Measurements from ENCODE around the gene DVL1. TPM values are rescaled to one million over a fixed set of nuclear protein-coding genes. Genes with fewer than 3 reads are reported as not detected.

DVL1 gene
- total RNA-seq, 2 experiments from 2014 or later: 37.2 to 39.2 TPM

GRCh38 chr1:1300352-1300739 is 48.9 kb downstream of the DVL1 start:
- intact Hi-C loops (cut with micrococcal nuclease): no loop called here
- Mint-ChIP-seq H3K36me3 (ENCODE audit: low read depth) (no peaks in the 10 kb centered on the region), H3K4me1 (ENCODE audit: low read depth) (peaks cover 8% of the 10 kb centered on the region), H3K27me3 (no peaks in the 10 kb centered on the region), H3K9me3 (no peaks in the 10 kb centered on the region), H3K27ac (no peak overlapping the region), H3K4me3 (no peak overlapping the region)
- ATAC-seq (no peak), DNase-seq (no peak)
- ChIA-PET POLR2A (interaction anchor here (1.3 kb wide), 1 partner anchor 297 kb away, joined by 4 read pairs; no protein-coding TSS in a partner anchor), CTCF (interaction anchor here (0.9 to 2.2 kb wide), 4 partner anchors 9 to 267 kb away, joined by 3 to 7 read pairs (median 4); no protein-coding TSS in a partner anchor)
- TF ChIP-seq CTCF (IDR thresholded peaks at IDR 0.05): peak; percentile 51

GRCh38 chr1:1299686-1300351 is 49.4 kb downstream of the DVL1 start:
- Mint-ChIP-seq H3K4me3 (no peak overlapping the region), H3K36me3 (ENCODE audit: low read depth) (no peaks in the 10 kb centered on the region), H3K27me3 (no peaks in the 10 kb centered on the region), H3K4me1 (ENCODE audit: low read depth) (peaks cover 4% of the 10 kb centered on the region), H3K9me3 (no peaks in the 10 kb centered on the region), H3K27ac (no peak overlapping the region)
- POLR2A ChIA-PET: interaction anchor here (1.3 kb wide), 1 partner anchor 297 kb away, joined by 4 read pairs; no protein-coding TSS in a partner anchor
- ATAC-seq (peak; percentile 80), DNase-seq (peak; percentile 56)
- peak; percentile 64 for TF ChIP-seq CTCF (IDR thresholded peaks at IDR 0.05)
- CTCF ChIA-PET: interaction anchor here (0.9 to 2.2 kb wide), 4 partner anchors 8 to 267 kb away, joined by 3 to 7 read pairs (median 4); no protein-coding TSS in a partner anchor
- intact Hi-C loops (cut with micrococcal nuclease): no loop called here

- no peak for DNase-seq
- Mint-ChIP-seq H3K9me3 (no peaks in the 10 kb centered on the region), H3K27ac (no peak overlapping the region), H3K4me1 (ENCODE audit: low read depth) (peaks cover 2% of the 10 kb centered on the region), H3K36me3 (ENCODE audit: low read depth) (no peaks in the 10 kb centered on the region), H3K4me3 (no peak overlapping the region), H3K27me3 (no peaks in the 10 kb centered on the region)
- intact Hi-C loops (cut with micrococcal nuclease): no loop called here
- no peak for ATAC-seq
- no peak for TF ChIP-seq CTCF (IDR thresholded peaks at IDR 0.05)
- POLR2A ChIA-PET: interaction anchor here (0.7 kb wide), 1 partner anchor 58 kb away, joined by 3 read pairs; no protein-coding TSS in a partner anchor
- CTCF ChIA-PET: interaction anchor here (0.9 to 2.2 kb wide), 2 partner anchors 7 to 266 kb away, joined by 3 to 7 read pairs; no protein-coding TSS in a partner anchor
These were observed 50.1 kb downstream of the DVL1 start for GRCh38 chr1:1298861-1299685.

- ATAC-seq: no peak
- POLR2A ChIA-PET: interaction anchor here (0.7 kb wide), 1 partner anchor 57 kb away, joined by 3 read pairs; no protein-coding TSS in a partner anchor
- no peaks in the 10 kb centered on the region for H3K36me3 Mint-ChIP-seq (ENCODE audit: low read depth)
These were observed 51.3 kb downstream of the DVL1 start for GRCh38 chr1:1297802-1298424.

More at GRCh38 chr1:1297802-1298424, 51.3 kb downstream of the DVL1 start:
- Mint-ChIP-seq H3K27me3 (no peaks in the 10 kb centered on the region), H3K9me3 (no peaks in the 10 kb centered on the region), H3K4me1 (ENCODE audit: low read depth) (no peaks in the 10 kb centered on the region), H3K4me3 (no peak overlapping the region), H3K27ac (no peak overlapping the region)
- intact Hi-C loops (cut with micrococcal nuclease): no loop called here
- no peak for DNase-seq
- no peak for TF ChIP-seq CTCF (IDR thresholded peaks at IDR 0.05)
- CTCF ChIA-PET: no interaction called here
